Measurements from ENCODE around the gene SLC30A4. TPM values are rescaled to one million over a fixed set of nuclear protein-coding genes. Genes with fewer than 3 reads are reported as not detected.
"Not testable (repeated sequence)": the region's sequence is repeated elsewhere in the genome, so short reads cannot be mapped to it uniquely, and the experiment has no call there.

Gene SLC30A4
- total RNA-seq, 1 donor from 2014 or later: 2.1 TPM

GRCh38 chr15:45534821-45535220, 12.3 kb upstream of the SLC30A4 start:
- H3K4me3 ChIP-seq (ENCODE audit: low read depth, low read length): no peak overlapping the region
- TF ChIP-seq, protein P1, sequence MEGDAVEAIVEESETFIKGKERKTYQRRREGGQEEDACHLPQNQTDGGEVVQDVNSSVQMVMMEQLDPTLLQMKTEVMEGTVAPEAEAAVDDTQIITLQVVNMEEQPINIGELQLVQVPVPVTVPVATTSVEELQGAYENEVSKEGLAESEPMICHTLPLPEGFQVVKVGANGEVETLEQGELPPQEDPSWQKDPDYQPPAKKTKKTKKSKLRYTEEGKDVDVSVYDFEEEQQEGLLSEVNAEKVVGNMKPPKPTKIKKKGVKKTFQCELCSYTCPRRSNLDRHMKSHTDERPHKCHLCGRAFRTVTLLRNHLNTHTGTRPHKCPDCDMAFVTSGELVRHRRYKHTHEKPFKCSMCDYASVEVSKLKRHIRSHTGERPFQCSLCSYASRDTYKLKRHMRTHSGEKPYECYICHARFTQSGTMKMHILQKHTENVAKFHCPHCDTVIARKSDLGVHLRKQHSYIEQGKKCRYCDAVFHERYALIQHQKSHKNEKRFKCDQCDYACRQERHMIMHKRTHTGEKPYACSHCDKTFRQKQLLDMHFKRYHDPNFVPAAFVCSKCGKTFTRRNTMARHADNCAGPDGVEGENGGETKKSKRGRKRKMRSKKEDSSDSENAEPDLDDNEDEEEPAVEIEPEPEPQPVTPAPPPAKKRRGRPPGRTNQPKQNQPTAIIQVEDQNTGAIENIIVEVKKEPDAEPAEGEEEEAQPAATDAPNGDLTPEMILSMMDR (conservative IDR thresholded peaks at IDR 0.05; ENCODE audit: low read depth, low read length): no peak
- DNase-seq (ENCODE audit: low read depth): no peak

DNA sequence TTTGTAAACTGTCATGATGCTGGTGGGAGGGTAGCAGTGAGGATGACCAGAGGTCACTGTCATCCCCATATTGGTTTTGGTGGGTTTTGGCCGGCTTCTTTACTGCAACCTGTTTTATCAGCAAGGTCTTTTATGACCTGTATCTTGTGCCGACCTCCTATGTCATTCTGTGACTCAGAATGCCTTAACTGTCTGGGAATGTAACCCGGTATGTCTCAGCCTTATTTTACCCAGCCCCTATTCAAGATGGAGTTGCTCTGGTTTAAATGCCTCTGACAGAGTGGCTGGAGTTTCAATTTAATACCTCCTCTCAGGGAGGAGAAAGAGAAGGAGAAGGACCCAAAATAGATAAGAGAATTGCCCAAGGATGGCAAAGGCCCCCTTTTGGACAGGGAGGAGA, 10.3 kb upstream of the SLC30A4 start:
- H3K4me3 ChIP-seq (ENCODE audit: low read depth, low read length); DNase-seq (ENCODE audit: low read depth): not testable (repeated sequence)

DNA sequence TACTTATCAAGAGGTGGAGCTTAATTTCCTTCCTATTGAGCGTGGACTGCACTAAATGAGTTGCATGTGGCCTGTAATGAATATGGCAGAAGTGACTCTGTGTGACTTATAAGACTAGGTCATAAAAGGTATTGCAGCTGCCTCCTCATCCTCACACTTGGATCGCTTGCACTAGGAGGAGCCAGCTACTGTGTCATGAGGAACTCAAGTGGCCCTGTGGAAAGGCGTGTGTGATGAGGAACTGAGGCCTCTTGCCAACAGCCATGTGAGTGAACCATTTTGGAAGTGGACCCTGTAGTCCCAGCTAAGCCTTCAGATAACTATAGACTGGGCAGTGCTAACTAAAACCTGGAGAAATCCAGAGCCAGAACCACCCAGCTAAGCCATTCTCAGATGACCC, 7.1 kb upstream of the SLC30A4 start:
- DNase-seq (ENCODE audit: low read depth): no peak
- no peak overlapping the region for H3K4me3 ChIP-seq (ENCODE audit: low read depth, low read length)
- TF ChIP-seq, protein P1 (conservative IDR thresholded peaks at IDR 0.05; ENCODE audit: low read depth, low read length): no peak

DNA sequence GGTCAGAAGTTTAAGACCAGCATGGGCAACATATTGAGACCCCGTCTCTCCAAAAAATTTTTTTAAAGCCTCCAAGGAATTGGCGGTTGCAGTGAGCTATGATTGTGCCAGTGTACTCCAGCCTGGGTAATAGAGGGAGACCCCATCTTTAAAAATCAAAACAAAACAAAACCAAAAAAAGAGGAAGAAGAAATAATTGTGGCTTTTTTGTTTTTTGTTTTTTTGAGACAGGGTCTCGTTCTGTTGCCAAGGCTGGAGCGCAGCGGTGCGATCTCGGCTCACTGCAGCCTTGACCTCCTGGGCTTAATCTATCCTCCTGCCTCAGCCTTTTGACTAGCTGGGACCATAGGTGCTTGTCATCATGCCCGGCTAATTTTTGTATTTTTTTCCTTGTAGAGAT, 4.5 kb upstream of the SLC30A4 start:
- no peak for DNase-seq (ENCODE audit: low read depth)
- TF ChIP-seq, protein P1 (conservative IDR thresholded peaks at IDR 0.05; ENCODE audit: low read depth, low read length): no peak
- no peak overlapping the region for H3K4me3 ChIP-seq (ENCODE audit: low read depth, low read length)

DNA sequence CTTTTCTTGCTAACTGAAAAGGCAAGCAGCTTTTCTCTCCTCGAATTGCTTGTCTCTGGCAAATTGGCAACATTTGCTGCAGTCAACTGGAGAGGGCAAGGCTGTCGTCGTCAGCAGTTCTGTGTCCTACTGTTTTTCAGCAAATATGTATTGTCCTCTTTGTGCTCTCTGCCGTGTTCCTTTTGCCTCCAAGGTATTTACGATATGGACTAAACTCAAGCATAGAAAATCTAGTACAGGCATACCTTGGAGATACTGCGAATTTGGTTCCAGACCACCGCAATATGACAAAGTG, 558 bp upstream of the SLC30A4 start:
- TF ChIP-seq, protein P1 (conservative IDR thresholded peaks at IDR 0.05; ENCODE audit: low read depth, low read length): no peak
- DNase-seq (ENCODE audit: low read depth): no peak
- H3K4me3 ChIP-seq (ENCODE audit: low read depth, low read length): peak overlapping the region; percentile 65

DNA sequence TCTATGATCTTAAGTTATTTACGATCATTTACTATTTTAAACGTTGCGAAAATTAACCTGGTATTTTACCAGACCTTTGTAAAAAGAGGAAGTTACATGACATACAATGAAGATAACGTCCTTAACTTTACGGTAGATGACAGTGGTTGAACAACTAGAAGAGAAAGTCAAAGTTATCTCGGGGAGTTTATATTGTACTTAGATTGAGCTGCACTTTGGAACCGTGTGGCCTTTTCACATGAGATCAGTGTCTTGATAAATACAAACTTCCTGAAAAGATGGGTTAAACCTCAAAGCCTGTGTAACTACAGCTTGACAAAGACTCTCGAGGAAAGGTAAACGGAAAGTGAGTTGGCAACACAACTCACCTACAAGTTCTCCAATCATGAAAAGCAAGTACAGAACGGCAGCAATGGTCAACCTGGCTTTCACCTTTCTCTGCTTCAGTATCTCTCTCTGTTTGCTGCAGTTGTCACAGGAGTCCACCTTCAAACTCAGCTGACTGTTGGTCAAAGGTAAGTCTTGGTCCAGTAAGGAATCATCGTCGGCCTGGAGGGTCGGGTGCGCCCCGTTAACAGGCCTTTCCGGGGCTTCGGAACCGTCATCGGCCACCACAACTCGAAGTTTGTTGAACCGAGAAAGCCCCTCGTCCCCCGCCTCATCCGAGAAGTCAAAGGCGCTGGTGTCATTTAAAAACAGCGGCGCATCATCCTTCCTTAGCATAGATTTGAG, 793 bp downstream of the SLC30A4 start:
- H3K4me3 ChIP-seq (ENCODE audit: low read depth, low read length): peak overlapping the region; percentile 65
- DNase-seq (ENCODE audit: low read depth): no peak
- TF ChIP-seq, protein P1 (conservative IDR thresholded peaks at IDR 0.05; ENCODE audit: low read depth, low read length): no peak

- DNase-seq (ENCODE audit: low read depth): no peak
- no peak overlapping the region for H3K4me3 ChIP-seq (ENCODE audit: low read depth, low read length)
- TF ChIP-seq, protein P1 (conservative IDR thresholded peaks at IDR 0.05; ENCODE audit: low read depth, low read length): no peak
Observed at GRCh38 chr15:45510758-45511280, 11.7 kb downstream of the SLC30A4 start.

GRCh38 chr15:45507143-45507542, 15.4 kb downstream of the SLC30A4 start:
- not testable (repeated sequence) for DNase-seq (ENCODE audit: low read depth); H3K4me3 ChIP-seq (ENCODE audit: low read depth, low read length)

All from epithelial cell of proximal tubule (primary cell).